Measurements from ENCODE around the gene SCAP.

The SCAP gene

DNA sequence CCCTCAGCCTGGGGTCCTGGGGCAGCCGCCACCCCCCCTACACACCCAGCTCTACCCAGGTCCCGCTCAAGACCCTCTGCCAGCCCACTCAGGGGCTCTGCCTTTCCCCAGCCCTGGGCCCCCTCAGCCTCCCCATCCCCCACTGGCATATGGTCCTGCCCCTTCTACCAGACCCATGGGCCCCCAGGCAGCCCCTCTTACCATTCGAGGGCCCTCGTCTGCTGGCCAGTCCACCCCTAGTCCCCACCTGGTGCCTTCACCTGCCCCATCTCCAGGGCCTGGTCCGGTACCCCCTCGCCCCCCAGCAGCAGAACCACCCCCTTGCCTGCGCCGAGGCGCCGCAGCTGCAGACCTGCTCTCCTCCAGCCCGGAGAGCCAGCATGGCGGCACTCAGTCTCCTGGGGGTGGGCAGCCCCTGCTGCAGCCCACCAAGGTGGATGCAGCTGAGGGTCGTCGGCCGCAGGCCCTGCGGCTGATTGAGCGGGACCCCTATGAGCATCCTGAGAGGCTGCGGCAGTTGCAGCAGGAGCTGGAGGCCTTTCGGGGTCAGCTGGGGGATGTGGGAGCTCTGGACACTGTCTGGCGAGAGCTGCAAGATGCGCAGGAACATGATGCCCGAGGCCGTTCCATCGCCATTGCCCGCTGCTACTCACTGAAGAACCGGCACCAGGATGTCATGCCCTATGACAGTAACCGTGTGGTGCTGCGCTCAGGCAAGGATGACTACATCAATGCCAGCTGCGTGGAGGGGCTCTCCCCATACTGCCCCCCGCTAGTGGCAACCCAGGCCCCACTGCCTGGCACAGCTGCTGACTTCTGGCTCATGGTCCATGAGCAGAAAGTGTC lies 64.7 kb downstream of the SCAP start:
- no peak overlapping the region for H3K4me3 ChIP-seq (ENCODE audit: low read depth, low read length)
- no peak for DNase-seq (ENCODE audit: low read depth)
- TF ChIP-seq, protein P1, sequence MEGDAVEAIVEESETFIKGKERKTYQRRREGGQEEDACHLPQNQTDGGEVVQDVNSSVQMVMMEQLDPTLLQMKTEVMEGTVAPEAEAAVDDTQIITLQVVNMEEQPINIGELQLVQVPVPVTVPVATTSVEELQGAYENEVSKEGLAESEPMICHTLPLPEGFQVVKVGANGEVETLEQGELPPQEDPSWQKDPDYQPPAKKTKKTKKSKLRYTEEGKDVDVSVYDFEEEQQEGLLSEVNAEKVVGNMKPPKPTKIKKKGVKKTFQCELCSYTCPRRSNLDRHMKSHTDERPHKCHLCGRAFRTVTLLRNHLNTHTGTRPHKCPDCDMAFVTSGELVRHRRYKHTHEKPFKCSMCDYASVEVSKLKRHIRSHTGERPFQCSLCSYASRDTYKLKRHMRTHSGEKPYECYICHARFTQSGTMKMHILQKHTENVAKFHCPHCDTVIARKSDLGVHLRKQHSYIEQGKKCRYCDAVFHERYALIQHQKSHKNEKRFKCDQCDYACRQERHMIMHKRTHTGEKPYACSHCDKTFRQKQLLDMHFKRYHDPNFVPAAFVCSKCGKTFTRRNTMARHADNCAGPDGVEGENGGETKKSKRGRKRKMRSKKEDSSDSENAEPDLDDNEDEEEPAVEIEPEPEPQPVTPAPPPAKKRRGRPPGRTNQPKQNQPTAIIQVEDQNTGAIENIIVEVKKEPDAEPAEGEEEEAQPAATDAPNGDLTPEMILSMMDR (IDR thresholded peaks at IDR 0.05; ENCODE audit: low read depth, low read length, missing control alignments): no peak
- in situ Hi-C loops (cut with HindIII; ENCODE audit: low sequenced_read_pairs): no loop called here

DNA sequence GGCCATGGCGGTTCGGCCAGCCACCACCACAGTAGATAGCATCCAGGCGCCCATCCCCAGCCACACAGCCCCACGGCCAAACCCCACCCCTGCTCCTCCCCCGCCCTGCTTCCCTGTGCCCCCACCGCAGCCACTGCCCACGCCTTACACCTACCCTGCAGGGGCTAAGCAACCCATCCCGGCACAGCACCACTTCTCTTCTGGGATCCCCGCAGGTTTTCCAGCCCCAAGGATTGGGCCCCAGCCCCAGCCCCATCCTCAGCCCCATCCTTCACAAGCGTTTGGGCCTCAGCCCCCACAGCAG lies 65.4 kb downstream of the SCAP start:
- DNase-seq (ENCODE audit: low read depth): no peak
- no peak overlapping the region for H3K4me3 ChIP-seq (ENCODE audit: low read depth, low read length)
- in situ Hi-C loops (cut with HindIII; ENCODE audit: low sequenced_read_pairs): no loop called here
- TF ChIP-seq, protein P1 (IDR thresholded peaks at IDR 0.05; ENCODE audit: low read depth, low read length, missing control alignments): no peak

DNA sequence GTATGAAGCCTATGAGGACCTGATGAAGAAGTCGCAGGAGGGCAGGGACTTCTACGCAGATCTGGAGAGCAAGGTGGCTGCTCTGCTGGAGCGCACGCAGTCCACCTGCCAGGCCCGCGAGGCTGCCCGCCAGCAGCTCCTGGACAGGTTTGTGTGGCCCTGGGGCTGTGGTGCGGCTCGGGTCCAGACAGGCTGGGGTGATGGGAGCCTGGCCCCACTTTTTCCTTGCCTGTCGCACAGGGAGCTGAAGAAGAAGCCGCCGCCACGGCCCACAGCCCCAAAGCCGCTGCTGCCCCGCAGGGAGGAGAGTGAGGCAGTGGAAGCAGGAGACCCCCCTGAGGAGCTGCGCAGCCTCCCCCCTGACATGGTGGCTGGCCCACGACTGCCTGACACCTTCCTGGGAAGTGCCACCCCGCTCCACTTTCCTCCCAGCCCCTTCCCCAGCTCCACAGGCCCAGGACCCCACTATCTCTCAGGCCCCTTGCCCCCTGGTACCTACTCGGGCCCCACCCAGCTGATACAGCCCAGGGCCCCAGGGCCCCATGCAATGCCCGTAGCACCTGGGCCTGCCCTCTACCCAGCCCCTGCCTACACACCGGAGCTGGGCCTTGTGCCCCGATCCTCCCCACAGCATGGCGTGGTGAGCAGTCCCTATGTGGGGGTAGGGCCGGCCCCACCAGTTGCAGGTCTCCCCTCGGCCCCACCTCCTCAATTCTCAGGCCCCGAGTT lies 65.9 kb downstream of the SCAP start:
- in situ Hi-C loops (cut with HindIII; ENCODE audit: low sequenced_read_pairs): no loop called here
- no peak overlapping the region for H3K4me3 ChIP-seq (ENCODE audit: low read depth, low read length)
- no peak for DNase-seq (ENCODE audit: low read depth)
- TF ChIP-seq, protein P1 (IDR thresholded peaks at IDR 0.05; ENCODE audit: low read depth, low read length, missing control alignments): no peak

DNA sequence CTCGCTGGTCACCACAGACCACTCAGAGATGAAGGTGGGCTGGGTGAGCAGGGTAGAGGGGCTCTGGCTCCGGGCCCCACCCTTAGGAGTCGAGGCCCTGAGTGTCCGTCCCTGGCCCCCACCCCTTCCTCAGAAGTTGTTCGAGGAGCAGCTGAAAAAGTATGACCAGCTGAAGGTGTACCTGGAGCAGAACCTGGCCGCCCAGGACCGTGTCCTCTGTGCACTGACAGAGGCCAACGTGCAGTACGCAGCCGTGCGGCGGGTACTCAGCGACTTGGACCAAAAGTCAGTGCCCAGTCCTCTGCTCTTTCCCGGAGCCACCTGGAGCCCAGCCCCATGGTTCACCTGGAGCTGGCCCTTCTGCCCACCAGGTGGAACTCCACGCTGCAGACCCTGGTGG lies 66.5 kb downstream of the SCAP start:
- no peak overlapping the region for H3K4me3 ChIP-seq (ENCODE audit: low read depth, low read length)
- TF ChIP-seq, protein P1 (IDR thresholded peaks at IDR 0.05; ENCODE audit: low read depth, low read length, missing control alignments): no peak
- in situ Hi-C loops (cut with HindIII; ENCODE audit: low sequenced_read_pairs): no loop called here
- no peak for DNase-seq (ENCODE audit: low read depth)

DNA sequence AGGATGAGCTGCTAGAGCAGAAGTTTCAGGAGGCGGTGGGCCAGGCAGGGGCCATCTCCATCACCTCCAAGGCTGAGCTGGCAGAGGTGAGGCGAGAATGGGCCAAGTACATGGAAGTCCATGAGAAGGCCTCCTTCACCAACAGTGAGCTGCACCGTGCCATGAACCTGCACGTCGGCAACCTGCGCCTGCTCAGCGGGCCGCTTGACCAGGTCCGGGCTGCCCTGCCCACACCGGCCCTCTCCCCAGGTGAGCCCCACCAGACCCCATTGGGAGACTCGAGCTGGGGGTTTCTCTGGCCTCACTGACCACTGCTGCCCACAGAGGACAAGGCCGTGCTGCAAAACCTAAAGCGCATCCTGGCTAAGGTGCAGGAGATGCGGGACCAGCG lies 66.9 kb downstream of the SCAP start:
- in situ Hi-C loops (cut with HindIII; ENCODE audit: low sequenced_read_pairs): no loop called here

More for the DNA sequence above, 66.9 kb downstream of the SCAP start:
- no peak for DNase-seq (ENCODE audit: low read depth)
- TF ChIP-seq, protein P1 (IDR thresholded peaks at IDR 0.05; ENCODE audit: low read depth, low read length, missing control alignments): no peak
- H3K4me3 ChIP-seq (ENCODE audit: low read depth, low read length): no peak overlapping the region
